K562 (cell line): ENCODE data around the gene TSPAN15. TPM values are rescaled to one million over a fixed set of nuclear protein-coding genes. Genes with fewer than 3 reads are reported as not detected.

Experiments
- ATAC-seq: fragments of 200-7000 bp; cut with Tn5 transposase; 3 replicates; pipeline ENCODE4 v1.9.1; 2020; ENCODE audit warnings: moderate library complexity
- BruUV-seq: library from RNA; stranded (reverse); fragments of 400-500 nt; replicated peaks from 2 replicates; lab custom pipeline; 2021; lab: Mats Ljungman, UMichigan
- CTCF ChIA-PET: fragments of 300-600 bp; formaldehyde crosslinking; extraction: SDS; loops from one replicate; lab custom pipeline; 2021; ENCODE audit warnings: low intra/inter-chr PET ratio; lab: Yijun Ruan, JAX
- POLR2A ChIA-PET: fragments of 300-600, 350-650 bp; sonication (Branson Sonifier 250); formaldehyde crosslinking; extraction: SDS; loops from one replicate; lab custom pipeline; 2021; ENCODE audit warnings: antibody characterized with exemption, inconsistent platforms; lab: Yijun Ruan, JAX
- DNase-seq, 4 experiments: peaks; one replicate each; pipeline versions ENCODE4 v3.0.0 to v3.0.0-alpha.2; 2011 to 2018; ENCODE audit warnings: low spot score in 3 of 4, mixed read lengths in 3 of 4; ENCODE audit errors: extremely low read depth in 1 of 4
- FAIRE-seq: peaks from 2 replicates; lab custom pipeline; 2011; peaks lifted over from hg19 to GRCh38; lab: Jason Lieb, UNC
- H2AFZ ChIP-seq: 2 replicates; pipeline ENCODE4 v1.6.0; 2011; ENCODE audit warnings: low read depth, low read length, control low read depth, inconsistent platforms
- H3K27ac ChIP-seq: fragments of 200-600 bp; 3 replicates; pipeline ENCODE4 v1.8.0; 2011; ENCODE audit warnings: low read depth, mild to moderate bottlenecking, control low read depth, inconsistent platforms, low read length, moderate library complexity, mixed read lengths; ENCODE audit errors: extremely low read depth
- H3K27me3 ChIP-seq, 2 experiments: fragments of 300-600 bp in 1 of 2; 2 replicates in 1 of 2; 3 replicates in 1 of 2; pipeline versions ENCODE4 v1.6.0 to v1.8.0; 2011; ENCODE audit warnings: inconsistent platforms in 2 of 2, low read length in 2 of 2, mild to moderate bottlenecking in 1 of 2, mixed read lengths in 1 of 2, moderate library complexity in 1 of 2; ENCODE audit not compliant: control insufficient read depth in 2 of 2, insufficient read depth in 2 of 2
- H3K36me3 ChIP-seq: fragments of 300-600 bp; 3 replicates; pipeline ENCODE4 v1.8.0; 2011; ENCODE audit warnings: mild to moderate bottlenecking, low read length, inconsistent platforms; ENCODE audit not compliant: control insufficient read depth, insufficient read depth
- H3K4me1 ChIP-seq, 2 experiments: fragments of 200-600 bp in 1 of 2; replicated peaks in 1 of 2; 2 replicates in 1 of 2; 3 replicates in 1 of 2; pipeline versions ENCODE4 v1.5.1 to v1.8.0; 2011; ENCODE audit warnings: inconsistent platforms in 2 of 2, low read length in 2 of 2, mild to moderate bottlenecking in 1 of 2, mixed read lengths in 1 of 2, moderate library complexity in 1 of 2; ENCODE audit not compliant: control insufficient read depth in 2 of 2, insufficient read depth in 2 of 2
- H3K4me2 ChIP-seq: 2 replicates; pipeline ENCODE4 v1.6.1; 2011; ENCODE audit warnings: low read length, control low read depth, inconsistent platforms, mixed read lengths; ENCODE audit not compliant: insufficient read depth
- H3K4me3 ChIP-seq: fragments of 200-600 bp; sonication (generic), shearing (Covaris generic); 2 replicates; pipeline ENCODE4 v1.5.1; 2016; ENCODE audit warnings: control low read depth, inconsistent platforms
- H3K79me2 ChIP-seq: fragments of 200-600 bp; 3 replicates; pipeline ENCODE4 v1.8.0; 2011; ENCODE audit warnings: low read length, inconsistent platforms; ENCODE audit not compliant: control insufficient read depth, insufficient read depth
- H3K9ac ChIP-seq, 2 experiments: 2 replicates each; pipeline versions ENCODE4 v1.6.0 to v1.6.1; 2011; ENCODE audit warnings: low read depth in 2 of 2, low read length in 2 of 2, control low read depth in 1 of 2, inconsistent platforms in 1 of 2, mild to moderate bottlenecking in 1 of 2, mixed read lengths in 1 of 2; ENCODE audit not compliant: insufficient read depth in 1 of 2
- H3K9me1 ChIP-seq: one replicate; pipeline ENCODE4 v1.6.0; 2011; ENCODE audit warnings: inconsistent platforms, mild to moderate bottlenecking, low read length, moderate library complexity; ENCODE audit not compliant: control insufficient read depth, insufficient read depth
- H3K9me3 ChIP-seq: replicated peaks from 2 replicates; pipeline ENCODE4 v1.5.1; 2011; ENCODE audit warnings: low read depth, low read length, inconsistent platforms; ENCODE audit not compliant: control insufficient read depth, insufficient read depth
- H4K20me1 ChIP-seq: replicated peaks from 2 replicates; pipeline ENCODE4 v1.6.1; 2011; ENCODE audit warnings: low read length, inconsistent platforms, mixed read lengths; ENCODE audit not compliant: control insufficient read depth, insufficient read depth
- E4F1 ChIP-seq: fragments of 250-450 bp; sonication (Bioruptor Pico); IDR thresholded peaks from 2 replicates; pipeline ENCODE4 v1.5.0; 2021; ENCODE audit warnings: mild to moderate bottlenecking, borderline replicate concordance
- JUN ChIP-seq, 2 experiments: sonication (generic) in 1 of 2; formaldehyde crosslinking in 1 of 2; IDR thresholded peaks; 2 replicates each; pipeline versions ENCODE4 v1.6.1 to v1.8.0; 2012 to 2022; ENCODE audit warnings: borderline replicate concordance in 2 of 2, mild to moderate bottlenecking in 2 of 2, improper control_type of control experiment in 1 of 2, low read depth in 1 of 2, low read length in 1 of 2, missing genetic modification reagents in 1 of 2
- NR2C1 ChIP-seq, 2 experiments: fragments of 450-650 bp; IDR thresholded peaks; 2 replicates each; pipeline ENCODE4 v1.6.1; 2017; ENCODE audit warnings: mild to moderate bottlenecking in 2 of 2, antibody characterized with exemption in 1 of 2, inconsistent platforms in 1 of 2, missing compliant biosample characterization in 1 of 2, missing genetic modification characterization in 1 of 2
- TCF3 ChIP-seq: sonication (generic); formaldehyde crosslinking; IDR thresholded peaks from 2 replicates; pipeline ENCODE4 v1.4.0; 2020; ENCODE audit warnings: mild to moderate bottlenecking, missing genetic modification reagents
- ZNF507 ChIP-seq: conservative IDR thresholded peaks from 2 replicates; pipeline ENCODE4 v1.6.1; 2017; ENCODE audit warnings: missing genetic modification characterization, missing compliant biosample characterization
- WGBS: fragments of 100-300 bp; shearing (Covaris generic); methylation state at CpG from one replicate; pipeline ENCODE4 v1.1.6; 2016; ENCODE audit warnings: low coverage, mixed read lengths; ENCODE audit not compliant: insufficient coverage; ENCODE audit errors: missing lambda C conversion rate; 5-methylcytosine and 5-hydroxymethylcytosine counted together
- in situ Hi-C: fragments of 300-500 bp; cut with MboI; formaldehyde crosslinking; loops from 4 replicates; pipeline ENCODE4 v1.15.0; 2018; ENCODE audit warnings: inconsistent platforms, mixed read lengths
- intact Hi-C: fragments of 100-400 bp; cut with micrococcal nuclease; formaldehyde crosslinking; loops from 2 replicates; pipeline ENCODE4 v1.14.2; 2022
- polyA plus RNA-seq, 8 experiments: library from polyadenylated mRNA; depleted of rRNA in 4 of 8; stranded (reverse) in 5 of 8; unstranded in 3 of 8; fragments of >200 nt; fragmentation: Nextera tagmentation in 2 of 8; fragmentation: Illumina TruSeq in 1 of 8; extraction: Ambion mirVana in 2 of 8; extraction: Trizol in 1 of 8; gene quantifications; 2 replicates each; pipeline versions ENCODE4 v1.2.1 to v1.2.3, GENCODE V29; 2011 to 2014; ENCODE audit warnings: inconsistent platforms in 1 of 8, missing spikeins in 1 of 8
- total RNA-seq, 7 experiments: library from RNA; depleted of rRNA in 6 of 7; stranded (reverse); fragments of >200 nt in 6 of 7; fragmentation: Illumina TruSeq in 2 of 7; extraction: Trizol in 2 of 7; gene quantifications; 2 replicates each; pipeline versions ENCODE4 v1.2.1 to v1.2.3, GENCODE V29; 2011 to 2021; ENCODE audit warnings: low replicate concordance in 1 of 7
- TF ChIP-seq, protein P1 (sequence below): IDR thresholded peaks from 3 replicates; pipeline ENCODE4 v1.6.1; 2011; ENCODE audit warnings: borderline replicate concordance, mild to moderate bottlenecking; ENCODE audit not compliant: insufficient read length, insufficient read depth

TSPAN15 gene
- total and polyA plus RNA-seq, 9 of the 15 experiments (the other 6 are each of a cell fraction or from before 2014, with no cell fraction given): 0.33 to 1.0 (median 0.45) TPM; not detected in 2

GRCh38 chr10:69505636-69506318 lies 54.5 kb downstream of the TSPAN15 start:
- H3K27ac ChIP-seq: no peak overlapping the region
- peaks cover 0 to 15% of the 10 kb centered on the region in 2 experiments; a peak in 2 of 5 replicates for H3K4me1 ChIP-seq
- ChIA-PET POLR2A (interaction anchor here (0.6 to 0.8 kb wide), 2 partner anchors 85 to 128 kb away, joined by 3 to 5 read pairs; no protein-coding TSS in a partner anchor), CTCF (interaction anchor here (0.8 to 3.5 kb wide), 2 partner anchors 78 to 79 kb away, joined by 4 to 52 read pairs; no protein-coding TSS in a partner anchor)
- TF ChIP-seq E4F1 (CRISPR knock-in tag) (no peak), TCF3 (CRISPR knock-in tag) (no peak), ZNF507 (no peak), NR2C1 (IDR thresholded peaks at IDR 0.05) (no peak), NR2C1 (tag; IDR thresholded peaks at IDR 0.05) (no peak), JUN (IDR thresholded peaks at IDR 0.05; ENCODE audit: borderline replicate concordance, low read depth, low read length) (no peak), JUN (CRISPR knock-in tag; IDR thresholded peaks at IDR 0.05; ENCODE audit: borderline replicate concordance) (no peak)
- TF ChIP-seq, protein P1, sequence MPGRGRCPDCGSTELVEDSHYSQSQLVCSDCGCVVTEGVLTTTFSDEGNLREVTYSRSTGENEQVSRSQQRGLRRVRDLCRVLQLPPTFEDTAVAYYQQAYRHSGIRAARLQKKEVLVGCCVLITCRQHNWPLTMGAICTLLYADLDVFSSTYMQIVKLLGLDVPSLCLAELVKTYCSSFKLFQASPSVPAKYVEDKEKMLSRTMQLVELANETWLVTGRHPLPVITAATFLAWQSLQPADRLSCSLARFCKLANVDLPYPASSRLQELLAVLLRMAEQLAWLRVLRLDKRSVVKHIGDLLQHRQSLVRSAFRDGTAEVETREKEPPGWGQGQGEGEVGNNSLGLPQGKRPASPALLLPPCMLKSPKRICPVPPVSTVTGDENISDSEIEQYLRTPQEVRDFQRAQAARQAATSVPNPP: no peak
- no TSS peak for BruUV-seq
- FAIRE-seq (no peak), ATAC-seq (no peak), DNase-seq (peak in 1 of 4 experiments; percentile 3)
- intact Hi-C loops (loop anchor here (5.0 kb wide), 1 partner anchor 503 kb away; no protein-coding TSS in a partner anchor), in situ Hi-C loops (no loop called here)
- H3K9me1 ChIP-seq: no peaks in the 10 kb centered on the region
- H3K27me3 ChIP-seq: peaks cover 34 to 64% of the 10 kb centered on the region in 2 experiments
- H3K36me3 ChIP-seq: no peaks in the 10 kb centered on the region
- H3K79me2 ChIP-seq: no peaks in the 10 kb centered on the region
- H3K4me2 ChIP-seq: no peak overlapping the region
- H3K9me3 ChIP-seq: no peaks in the 10 kb centered on the region
- H2AFZ ChIP-seq: no peak overlapping the region
- H4K20me1 ChIP-seq: no peaks in the 10 kb centered on the region; the same call in 1 of the 2 replicates
- no peak overlapping the region for H3K9ac ChIP-seq
- no peak overlapping the region for H3K4me3 ChIP-seq
- WGBS: 2% methylated on average over 15 of the region's 15 CpGs
